Stimulated activated CD8-positive, alpha-beta memory T cell treated with anti-CD3 and anti-CD28 coated beads, Interleukin-12 subunit alpha, Interleukin-12 subunit beta, amount 100 ng/mL, for 24 hours (primary cell): ENCODE results near the gene MRPL23.

Source experiments
- DNase-seq: peaks from one replicate; pipeline ENCODE4 v3.0.0-alpha.2; 2020; ENCODE audit errors: extremely low read depth

The MRPL23 gene

DNA sequence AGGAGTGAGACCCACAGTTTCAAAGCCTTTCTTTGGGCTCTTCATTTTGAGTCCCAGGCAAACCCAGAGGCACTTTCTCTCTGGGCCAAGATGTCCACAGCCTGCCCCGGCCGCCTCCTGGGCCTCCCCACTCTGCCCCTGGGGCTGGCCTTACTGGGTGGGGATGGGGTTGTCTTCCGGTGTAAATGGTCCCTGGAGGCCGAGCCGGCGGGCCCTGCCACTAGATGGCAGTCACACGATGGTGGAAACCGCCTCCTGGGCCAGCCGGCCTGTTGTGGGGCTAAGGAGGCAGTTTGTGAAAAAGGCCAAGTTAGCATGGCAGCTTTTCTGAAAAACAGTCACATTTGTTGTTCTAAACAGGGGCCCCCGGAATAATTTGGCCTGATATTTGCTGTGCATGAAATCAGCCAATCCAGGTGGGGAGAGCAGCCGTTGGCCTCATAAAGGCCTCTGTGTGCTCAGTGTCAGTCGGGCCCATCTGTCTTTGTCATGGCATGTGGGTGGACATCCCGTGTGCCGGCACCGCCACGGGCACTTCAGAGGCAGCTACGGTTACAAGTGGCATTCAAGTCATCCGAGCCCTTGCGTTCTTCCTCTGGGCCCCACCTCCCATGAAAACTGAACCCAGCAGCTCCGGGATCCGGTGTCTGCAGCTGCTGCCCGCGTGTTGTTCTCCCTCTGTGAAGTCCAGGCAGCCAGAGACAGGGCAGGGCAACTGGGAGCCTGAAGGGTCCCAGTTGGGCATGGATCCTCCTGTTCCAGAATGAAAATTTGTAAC is 6.5 kb downstream of the MRPL23 start:
- DNase-seq = no peak

DNA sequence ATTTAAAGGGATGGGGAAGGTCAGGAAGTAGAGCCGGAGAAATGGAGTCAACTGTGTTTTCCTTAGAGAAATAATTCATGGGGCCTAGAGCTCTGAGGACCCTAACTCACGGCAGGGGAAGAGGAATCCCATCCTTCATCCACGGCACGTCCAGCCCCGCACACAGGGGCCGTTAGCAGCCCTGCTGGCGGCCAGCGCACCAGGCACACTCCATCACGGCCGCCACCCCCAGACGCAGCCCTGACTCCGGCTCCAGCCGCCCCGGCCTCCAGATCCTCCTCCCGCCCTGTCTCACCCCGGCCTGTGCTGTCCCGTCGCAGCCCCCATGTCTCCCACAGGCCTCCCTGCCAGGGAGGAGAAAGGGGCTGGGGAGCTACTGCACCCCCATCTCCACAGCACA is 11.2 kb downstream of the MRPL23 start:
- no peak for DNase-seq

DNA sequence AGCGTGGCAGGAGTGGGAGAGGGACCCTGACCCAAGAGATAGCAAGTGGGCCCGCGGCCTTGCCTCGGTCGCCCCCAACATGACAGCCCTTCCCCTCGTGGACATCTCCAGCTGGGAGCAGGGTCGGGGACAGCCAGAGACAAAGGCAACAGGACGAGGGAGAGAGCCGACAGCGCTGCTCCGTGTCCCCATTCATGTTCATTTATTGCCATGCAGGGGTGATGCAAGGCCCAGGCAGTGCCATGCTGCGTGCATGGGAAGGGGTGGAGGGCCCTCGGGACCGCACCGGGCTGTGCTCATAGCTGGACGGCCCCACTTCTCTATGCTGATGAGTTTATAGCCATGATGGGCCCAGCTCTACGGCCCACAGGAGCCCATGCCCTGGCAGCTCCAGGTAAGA is 12.7 kb downstream of the MRPL23 start:
- no peak for DNase-seq

DNA sequence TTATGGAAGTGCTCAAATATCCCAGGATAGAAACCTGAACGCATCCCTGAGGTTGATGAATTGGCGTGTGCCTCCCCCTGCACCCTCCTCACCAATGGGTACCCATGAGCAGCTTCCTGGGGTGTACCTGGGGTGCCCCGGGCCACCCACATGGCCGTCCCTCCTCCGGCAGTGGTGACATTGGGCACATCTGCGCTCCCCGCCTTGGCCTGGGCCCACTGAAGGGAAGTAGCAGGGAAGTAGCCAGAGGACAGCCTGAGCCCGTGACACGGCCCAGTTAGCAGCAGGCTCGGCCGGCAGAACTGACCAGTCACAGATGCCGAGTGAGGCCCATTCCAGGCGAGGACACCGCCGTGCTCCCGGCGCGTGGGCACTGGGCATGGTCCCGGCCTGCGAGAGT is 16.7 kb downstream of the MRPL23 start:
- no peak for DNase-seq

DNA sequence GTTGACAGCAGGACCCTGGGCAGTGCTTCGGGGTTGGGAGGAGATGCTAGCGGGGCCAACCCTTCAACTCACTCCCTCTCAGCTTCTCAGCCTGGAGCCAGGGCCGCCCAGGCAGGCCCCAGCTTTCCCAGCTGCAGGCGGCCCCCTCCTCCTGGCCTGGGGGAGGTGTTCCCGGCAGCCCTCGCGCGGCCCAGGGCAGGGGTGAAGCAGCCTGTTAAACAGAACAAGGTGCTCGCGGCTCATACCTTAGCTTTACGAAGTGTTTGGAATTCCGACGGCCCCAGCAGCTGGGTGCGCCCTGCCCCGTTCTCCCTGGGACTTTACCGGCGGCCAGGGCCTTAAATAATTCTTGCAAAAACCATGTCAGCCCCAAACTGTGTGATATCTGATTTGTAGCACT is 17.2 kb downstream of the MRPL23 start:
- DNase-seq = no peak

DNA sequence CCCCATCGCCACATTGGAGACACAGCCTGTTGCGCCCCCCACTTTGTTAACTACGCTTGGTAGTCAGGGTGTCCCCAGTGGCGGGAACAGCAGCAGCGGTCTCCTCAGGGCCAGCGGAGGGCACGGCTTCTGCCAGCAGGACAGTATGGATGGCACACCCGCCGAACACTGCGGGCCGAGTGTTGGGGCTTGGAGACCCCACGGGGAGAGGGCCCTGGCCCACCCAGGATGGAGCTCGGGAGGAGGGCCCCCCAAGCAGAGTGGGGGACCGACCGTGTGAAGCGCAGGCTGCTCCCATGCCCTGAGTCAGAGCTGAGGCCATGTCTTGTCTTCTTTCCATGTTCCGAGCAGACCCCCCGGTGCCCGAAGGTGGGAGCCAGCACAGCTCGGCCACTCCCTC is 17.8 kb downstream of the MRPL23 start:
- no peak for DNase-seq

DNA sequence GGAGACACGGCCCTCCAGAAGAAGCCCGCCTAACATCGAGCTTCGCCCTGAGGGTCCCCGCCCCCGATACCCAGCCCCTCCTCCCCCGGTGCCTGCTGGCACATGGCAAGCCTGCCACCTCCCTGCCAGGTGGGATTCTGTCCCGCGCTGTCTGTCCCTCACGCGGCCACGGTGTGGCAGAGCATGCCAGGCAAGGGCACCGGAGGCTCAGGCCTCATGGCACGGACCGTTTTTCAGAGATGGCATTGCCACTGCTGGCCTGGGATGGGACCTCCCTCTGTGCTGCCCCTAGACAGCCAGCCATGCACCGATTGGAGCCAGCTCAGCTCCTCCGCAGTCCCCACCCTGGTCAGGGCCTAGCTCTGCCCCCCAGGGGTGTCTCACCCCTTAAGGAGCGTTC is 19.4 kb downstream of the MRPL23 start:
- no peak for DNase-seq

DNA sequence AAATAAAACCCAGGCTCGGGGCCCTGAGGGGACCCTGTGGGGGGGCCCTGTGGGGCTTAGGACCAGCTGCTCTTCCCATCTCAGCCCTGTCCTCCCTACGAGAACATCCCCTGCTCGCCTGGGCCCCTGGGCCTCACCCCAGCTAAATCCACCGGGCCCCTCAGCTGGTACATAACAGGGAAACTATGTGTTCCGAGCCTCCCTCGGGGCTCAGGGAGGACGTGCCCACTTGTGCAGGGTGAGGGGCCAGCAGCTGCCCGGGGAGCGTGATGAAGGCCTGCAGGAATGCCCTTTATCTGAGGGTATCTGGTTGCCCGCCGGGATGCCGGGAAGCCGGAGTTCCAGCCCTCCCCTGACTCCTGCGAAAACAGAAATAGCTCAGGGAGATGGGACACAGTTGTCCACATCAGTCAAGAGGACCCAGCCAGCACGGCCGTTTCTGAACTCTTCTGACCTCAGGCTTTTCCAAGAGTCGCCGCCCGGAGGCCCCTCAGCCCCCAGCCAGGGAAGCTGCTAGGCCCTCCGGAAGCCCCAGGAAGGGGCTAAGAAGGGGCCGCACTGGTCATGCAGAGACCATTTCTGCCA is 20.6 kb downstream of the MRPL23 start:
- DNase-seq = no peak

DNA sequence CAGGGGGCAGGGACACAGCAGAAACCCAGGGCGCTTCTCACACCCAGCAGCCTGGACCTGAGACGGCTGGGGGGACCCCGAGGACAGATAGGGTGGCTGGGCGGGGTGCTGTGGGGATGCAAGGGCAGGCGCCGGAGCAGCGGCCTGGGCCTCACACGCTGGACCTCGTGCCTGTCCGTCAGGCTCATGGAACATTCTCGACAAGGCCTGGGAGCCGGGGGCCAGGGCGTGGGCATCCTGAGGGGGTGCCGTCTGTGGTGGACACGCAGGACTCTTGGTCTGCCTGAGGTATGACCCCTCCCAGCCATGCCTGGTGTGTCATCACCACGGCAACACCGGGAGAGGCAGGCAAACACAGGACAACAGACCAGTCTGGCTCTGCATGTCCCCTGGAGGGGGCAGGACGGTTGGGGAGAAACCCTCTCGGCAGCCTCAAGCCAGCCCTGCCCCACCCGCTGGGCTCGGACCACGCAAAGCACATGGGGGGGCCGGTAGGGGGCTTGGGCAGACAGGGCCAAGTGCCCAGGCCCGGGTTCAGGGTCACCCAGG is 21.4 kb downstream of the MRPL23 start:
- DNase-seq = no peak

DNA sequence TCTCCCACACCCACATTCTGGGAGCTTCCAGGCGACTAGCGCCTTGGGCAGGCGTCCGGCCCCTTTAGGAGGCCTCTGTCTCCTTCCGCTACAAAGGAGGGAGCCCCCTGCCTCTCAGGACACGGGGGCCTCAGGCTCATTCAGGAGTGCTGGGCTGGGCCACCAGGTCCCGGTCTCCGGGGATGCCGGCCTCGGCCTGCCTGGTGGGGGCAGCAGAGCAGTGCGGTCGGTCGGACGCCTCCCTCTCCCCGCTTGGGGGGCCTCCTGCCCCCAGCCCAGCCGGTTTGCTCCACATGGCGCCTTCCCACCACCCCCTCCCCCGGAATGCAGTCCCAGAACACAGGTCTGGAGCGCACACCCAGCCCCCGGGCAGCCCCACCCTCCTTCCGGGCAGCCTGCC is 21.9 kb downstream of the MRPL23 start:
- DNase-seq = no peak

DNA sequence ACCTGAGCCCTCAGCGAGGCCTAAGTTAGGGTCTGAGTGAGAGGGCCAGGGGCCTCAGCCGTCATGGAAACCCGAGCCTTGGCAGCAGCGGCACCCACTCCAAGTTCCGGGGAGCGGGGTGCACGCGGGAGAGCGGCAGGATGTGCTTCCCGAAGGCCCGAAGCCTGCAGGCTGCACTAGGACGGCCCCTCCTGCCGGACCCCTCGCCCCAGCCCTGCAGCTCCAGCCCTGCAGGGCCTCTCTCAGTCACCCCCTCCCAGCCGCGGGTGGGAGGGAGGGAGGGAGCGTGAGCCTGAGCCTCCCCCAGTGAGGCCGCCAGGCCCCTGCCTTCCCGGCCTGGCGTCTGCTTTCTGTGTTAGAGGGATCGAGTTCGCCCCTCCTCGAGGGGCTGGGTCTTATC is 22.6 kb downstream of the MRPL23 start:
- no peak for DNase-seq

DNA sequence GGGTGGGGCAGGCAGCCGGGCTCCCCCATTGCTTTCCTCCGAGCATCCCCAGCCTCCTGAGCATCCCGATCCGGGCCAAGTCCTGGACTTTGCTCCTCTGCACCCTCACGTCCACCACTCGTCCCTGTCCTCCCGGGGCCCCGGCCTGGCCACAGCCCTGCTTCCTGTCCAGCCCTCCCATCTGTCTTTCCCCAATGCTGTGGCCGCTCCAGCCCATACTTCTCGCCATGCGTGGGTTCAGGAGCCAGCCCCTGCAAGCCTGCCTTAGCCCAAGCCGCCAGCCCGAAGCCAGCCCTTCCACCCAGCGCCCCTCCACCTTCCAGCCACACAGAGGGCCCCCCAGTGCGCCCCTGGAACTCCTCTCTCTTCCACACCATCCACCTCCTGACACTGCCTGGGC is 23.8 kb downstream of the MRPL23 start:
- no peak for DNase-seq

DNA sequence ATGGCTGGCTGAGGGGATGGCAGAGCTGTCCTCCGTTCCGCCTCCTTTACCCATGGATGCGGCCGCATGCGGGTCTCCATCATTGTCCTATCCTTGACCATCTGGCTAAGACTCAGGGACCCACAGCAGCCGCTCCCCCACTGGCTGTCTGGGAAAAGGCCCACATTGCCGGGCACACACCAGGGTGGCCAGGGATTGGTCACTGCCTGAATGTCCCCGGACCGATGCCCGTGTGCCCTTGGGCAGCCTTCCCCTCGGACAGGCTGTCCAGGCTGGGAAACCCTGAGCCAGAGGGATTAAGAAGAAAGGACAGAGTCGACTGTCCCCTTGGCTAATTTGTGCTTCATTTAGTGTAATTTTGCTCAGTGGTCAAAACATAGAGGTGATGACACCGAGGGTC is 28.1 kb downstream of the MRPL23 start:
- no peak for DNase-seq

DNA sequence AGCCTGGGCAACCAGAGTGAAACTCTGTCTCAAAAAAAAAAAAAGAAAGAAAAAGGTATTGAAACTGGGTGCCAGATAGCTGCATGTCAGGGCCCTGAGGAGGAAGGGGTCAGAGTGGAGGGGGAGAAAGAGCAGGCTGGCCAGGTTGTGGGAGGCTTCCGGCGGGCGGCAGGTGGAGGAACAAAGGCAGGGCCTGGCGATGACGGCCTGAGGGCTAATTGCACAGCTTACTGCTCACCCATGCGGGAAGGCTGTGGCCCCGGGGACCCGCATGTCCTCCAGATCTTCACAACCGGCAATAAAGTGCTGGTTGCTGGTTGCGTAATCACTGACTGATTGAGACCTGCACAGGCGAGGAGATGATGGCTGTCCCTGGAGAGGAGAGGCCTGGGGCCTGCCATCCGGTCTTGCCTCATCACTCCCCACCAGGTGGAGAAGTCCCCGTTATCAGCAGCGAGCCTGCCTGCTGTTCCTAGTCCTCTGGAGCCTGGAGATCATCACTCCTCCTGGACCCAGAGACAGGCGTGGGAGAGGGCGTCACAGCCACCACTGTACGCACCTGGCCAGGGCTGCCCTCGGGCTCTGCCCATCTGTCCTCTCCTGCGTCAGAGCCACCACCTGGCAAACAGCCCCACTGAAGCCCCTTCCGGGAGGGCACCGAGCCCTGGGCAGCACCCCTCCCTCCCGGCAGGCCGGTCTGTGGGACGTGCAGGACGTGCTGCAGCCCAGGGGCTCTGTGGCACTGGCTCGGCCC is 31.8 kb downstream of the MRPL23 start:
- DNase-seq = no peak

DNA sequence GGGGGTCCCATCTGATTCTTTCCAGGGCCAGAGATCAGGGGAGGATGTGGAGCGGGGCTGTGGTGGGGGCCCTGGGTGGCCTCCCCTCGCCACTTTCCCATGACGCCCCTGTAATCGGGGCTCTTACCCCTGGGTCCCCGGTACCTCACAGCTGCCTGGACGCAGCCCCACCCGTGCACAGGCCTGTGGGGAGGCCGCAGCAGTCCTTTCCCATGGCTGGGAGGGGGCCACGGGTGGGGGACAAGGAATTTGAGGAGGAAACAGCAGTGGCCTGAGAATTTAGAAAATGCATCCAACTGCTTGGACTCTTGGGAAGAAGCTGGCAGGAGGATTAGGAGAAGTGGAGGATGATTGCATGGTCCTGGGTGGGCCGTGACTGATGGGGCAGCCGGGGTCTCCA is 32.5 kb downstream of the MRPL23 start:
- no peak for DNase-seq

DNA sequence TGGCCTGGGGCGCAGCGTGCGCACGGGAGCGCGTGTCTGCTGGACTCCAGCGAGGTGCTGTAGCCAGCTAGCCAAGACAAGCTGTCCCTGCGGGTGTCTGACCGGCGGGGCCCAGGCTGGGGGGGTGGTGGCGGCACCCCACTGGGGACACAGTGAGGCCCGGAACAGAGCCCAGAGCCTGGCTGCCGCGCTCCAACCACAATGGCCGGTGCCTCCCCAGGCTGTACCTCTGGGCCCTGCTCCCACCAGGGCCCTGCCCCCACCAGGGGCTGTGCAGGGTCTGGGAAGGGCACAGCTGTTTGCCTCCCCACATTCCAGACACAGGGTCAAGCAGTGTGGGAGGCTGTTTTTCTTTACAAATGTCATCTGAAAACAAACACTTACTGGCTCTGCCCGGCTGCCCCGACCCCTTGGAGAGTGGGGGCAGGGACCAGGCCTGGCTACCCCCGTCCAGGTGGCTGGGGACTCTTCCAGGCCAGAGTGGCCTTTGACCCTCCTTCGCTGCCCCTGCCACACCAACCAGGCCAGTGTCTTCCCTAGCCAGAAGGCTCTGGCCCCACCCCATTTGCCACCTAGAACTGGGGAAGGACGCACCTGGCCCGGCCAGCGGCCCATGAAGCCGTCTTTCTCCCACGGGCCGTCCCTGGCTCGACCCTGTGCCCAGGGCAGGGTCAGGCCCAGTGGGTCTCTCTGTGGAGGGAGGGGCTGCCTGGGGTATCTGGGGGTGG is 35.9 kb downstream of the MRPL23 start:
- DNase-seq = no peak

DNA sequence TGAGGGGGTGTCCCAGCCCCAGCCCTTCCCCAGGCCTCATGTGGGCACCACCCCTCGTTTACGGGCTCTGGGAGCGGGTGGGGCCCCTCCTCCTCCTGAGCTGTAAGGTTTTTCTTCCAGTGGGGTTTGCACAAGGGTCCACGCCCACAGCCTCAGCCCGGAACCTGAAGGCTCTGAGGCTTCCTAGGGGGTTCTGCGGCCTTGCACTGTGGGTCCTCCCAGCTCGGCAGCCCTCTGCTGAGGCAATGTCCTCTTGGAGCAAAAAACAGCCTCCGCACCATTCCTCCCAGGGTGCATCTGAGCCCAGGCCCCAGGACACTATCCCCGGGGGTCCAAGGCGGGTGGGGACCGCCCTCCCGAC is 36.4 kb downstream of the MRPL23 start:
- DNase-seq = no peak

DNA sequence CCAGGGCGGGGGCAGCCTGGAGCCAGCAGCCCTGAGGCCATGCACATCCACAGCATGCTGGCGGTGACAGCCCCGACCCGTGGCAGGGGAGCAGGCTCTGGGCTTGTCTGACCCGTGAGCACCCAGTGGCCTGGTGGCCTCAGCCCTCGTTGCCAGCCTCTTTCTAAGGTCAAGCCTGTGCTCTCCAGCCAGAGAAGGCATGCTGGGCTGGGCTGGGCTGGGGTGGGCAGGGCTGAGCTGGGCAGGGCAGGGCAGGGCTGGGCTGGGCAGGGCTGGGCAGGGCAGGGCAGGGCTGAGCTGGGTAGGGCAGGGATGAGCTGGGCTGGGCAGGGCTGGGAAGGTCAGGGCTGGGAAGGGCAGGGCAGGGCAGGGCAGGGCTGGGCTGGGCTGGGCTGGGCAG is 39.9 kb downstream of the MRPL23 start:
- no peak for DNase-seq

DNA sequence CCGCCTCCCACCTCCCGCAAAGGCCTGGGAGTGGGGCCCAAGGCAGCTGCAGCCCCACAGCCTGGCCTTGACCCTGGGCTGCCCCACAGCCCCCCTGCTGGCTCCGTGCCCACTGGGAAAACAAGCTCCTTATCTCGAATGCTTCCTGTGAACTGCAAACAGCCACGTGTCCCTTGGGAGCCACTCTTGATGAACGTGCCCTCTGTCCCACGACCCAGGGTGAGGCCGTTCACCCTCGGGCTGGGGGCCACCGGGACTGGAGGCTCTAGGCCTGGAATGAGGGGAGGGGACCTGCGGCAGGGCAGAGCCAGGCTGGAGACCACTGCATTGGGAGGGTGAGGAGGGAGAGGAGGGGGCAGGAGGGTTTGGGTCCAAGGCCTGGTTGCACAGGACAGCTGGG is 41.0 kb downstream of the MRPL23 start:
- no peak for DNase-seq

DNA sequence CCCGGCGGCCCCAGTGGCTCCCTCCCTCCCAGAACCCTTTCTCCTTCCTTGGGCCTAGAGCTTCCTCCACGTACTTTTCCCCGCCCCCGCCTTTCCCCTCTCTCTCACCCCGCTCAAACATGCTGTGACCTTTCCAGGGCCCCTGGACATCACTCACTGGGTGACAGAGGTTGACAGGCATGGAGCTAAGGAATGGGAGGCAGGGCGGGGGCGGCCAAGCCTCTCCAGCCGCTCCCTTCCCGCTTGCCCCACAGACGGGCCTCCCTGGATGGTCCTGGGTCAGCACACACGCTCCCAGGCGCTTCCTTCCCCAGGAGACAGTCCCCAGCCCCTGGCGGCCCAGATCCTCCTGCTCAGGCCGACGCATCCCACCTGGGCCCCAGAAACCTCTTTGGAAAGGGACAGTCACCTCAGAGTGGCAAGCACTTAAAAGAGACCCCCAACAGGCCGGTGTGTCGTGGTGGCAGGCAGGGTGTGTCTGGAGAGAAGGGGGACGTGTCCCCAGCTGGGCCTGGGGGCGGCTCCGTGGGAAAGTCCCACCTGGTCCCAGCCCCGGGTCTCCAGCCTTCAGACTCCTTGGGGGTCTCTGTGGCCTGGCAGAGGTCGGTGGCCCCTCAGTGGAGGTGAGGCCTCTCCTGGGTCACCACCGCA is 41.7 kb downstream of the MRPL23 start:
- no peak for DNase-seq

DNA sequence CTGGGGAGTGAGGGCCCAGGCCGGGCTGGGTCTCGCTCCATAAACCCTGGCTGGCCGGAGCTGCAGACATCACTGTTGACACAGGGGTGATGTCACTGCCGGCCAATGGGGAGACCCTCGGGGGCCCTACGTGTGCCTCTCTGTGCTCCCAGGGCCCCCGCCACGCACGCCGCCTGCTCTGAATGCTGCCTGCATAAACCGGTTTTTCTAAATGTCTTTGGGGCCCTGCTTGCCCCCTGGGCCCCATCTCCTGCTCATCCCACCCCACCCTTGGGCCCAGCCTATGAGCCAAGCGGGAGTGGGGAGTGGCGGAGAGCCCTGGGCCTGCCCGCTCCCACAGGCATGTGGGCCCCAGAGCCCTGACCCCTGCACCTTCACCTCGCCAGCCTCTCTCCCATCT is 42.8 kb downstream of the MRPL23 start:
- no peak for DNase-seq
